A673 (cell line): Measurements from ENCODE around the gene MT1G.

Source experiments
- CTCF ChIP-seq: fragments of 300-800, 200-600 bp; sonication (generic); conservative IDR thresholded peaks from 2 replicates; pipeline ENCODE4 v1.5.1; 2017; ENCODE audit warnings: low read depth, mild to moderate bottlenecking, antibody characterized with exemption, low read length, moderate library complexity, mixed read lengths
- EZH2 ChIP-seq: fragments of 200-600 bp; sonication (generic); IDR thresholded peaks from 2 replicates; pipeline ENCODE4 v1.6.1; 2017; ENCODE audit warnings: borderline replicate concordance, low read depth, mild to moderate bottlenecking, mixed read lengths, antibody characterized with exemption, low read length; ENCODE audit not compliant: poor library complexity, severe bottlenecking

GRCh38 chr16:56667581-56668571 lies at the start of gene MT1G:
- TF ChIP-seq CTCF (no peak), EZH2 (no peak)
